ENCODE data around the gene EDEM3. TPM values are rescaled to one million over a fixed set of nuclear protein-coding genes. Genes with fewer than 3 reads are reported as not detected.

EDEM3 gene
- total RNA-seq, 1 experiment from 2014 or later = 10.6 TPM

DNA sequence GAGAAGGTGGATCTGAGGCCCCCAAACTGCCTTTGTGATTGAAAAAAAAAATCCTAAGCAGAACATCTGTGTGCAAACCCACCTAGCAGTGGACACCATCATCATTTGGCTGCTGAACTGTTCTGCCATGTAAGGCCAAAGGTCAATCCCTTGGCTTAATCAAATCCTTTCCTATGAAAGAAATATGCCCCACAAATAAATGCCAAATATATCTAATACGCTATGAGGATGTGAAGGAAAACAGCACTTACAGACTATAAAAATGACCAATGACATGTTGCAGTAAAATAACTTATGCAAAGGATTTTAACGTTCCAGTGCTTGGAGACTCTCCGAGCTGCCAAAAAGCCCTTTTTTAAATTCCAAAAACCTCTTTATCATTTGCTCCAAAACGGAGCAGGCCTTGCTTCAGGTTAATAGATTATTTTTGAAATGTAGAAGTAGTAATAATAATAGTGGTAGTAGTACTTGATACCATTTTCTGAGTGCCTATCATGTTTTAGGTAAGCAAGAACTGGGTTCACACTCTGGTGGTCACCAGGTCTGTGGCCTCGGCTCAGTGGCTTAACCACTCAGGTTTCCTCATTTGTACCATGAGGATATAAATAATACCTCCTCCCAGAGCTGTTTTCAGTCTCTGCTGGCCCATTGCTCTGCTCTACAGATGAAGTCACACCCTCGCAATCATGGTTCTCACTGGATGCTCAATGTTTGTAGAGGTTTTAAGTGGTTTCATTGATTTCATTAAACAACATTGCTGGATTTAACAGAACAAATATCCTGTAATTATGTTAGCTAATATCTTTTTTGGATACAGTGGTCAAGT, 47.9 kb upstream of the EDEM3 start (continued):
- TF ChIP-seq, protein P1, sequence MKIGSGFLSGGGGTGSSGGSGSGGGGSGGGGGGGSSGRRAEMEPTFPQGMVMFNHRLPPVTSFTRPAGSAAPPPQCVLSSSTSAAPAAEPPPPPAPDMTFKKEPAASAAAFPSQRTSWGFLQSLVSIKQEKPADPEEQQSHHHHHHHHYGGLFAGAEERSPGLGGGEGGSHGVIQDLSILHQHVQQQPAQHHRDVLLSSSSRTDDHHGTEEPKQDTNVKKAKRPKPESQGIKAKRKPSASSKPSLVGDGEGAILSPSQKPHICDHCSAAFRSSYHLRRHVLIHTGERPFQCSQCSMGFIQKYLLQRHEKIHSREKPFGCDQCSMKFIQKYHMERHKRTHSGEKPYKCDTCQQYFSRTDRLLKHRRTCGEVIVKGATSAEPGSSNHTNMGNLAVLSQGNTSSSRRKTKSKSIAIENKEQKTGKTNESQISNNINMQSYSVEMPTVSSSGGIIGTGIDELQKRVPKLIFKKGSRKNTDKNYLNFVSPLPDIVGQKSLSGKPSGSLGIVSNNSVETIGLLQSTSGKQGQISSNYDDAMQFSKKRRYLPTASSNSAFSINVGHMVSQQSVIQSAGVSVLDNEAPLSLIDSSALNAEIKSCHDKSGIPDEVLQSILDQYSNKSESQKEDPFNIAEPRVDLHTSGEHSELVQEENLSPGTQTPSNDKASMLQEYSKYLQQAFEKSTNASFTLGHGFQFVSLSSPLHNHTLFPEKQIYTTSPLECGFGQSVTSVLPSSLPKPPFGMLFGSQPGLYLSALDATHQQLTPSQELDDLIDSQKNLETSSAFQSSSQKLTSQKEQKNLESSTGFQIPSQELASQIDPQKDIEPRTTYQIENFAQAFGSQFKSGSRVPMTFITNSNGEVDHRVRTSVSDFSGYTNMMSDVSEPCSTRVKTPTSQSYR (CRISPR knock-in tag; IDR thresholded peaks at IDR 0.05) = no peak

DNA sequence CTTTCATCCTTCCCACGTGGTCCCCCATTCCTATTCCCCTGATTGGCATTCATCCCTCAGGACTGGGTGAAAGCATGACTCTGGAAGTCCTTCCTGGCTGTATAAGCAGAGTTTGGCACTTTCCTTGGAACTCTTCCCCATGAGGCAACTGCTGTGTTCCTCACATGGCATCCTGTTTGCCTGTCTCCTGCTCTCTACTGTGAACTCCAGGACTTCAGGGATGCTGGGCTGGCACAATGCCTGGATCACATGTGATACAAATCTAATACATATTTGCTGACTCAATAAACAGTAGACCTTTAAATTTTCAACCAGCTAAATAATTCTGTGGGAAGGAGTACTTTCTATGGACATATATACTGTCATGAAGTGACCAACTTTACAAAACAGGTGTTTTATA, 46.8 kb upstream of the EDEM3 start:
- no peak overlapping the region for H3K27ac Mint-ChIP-seq

More for the DNA sequence above, 46.8 kb upstream of the EDEM3 start:
- TF ChIP-seq, protein P2, sequence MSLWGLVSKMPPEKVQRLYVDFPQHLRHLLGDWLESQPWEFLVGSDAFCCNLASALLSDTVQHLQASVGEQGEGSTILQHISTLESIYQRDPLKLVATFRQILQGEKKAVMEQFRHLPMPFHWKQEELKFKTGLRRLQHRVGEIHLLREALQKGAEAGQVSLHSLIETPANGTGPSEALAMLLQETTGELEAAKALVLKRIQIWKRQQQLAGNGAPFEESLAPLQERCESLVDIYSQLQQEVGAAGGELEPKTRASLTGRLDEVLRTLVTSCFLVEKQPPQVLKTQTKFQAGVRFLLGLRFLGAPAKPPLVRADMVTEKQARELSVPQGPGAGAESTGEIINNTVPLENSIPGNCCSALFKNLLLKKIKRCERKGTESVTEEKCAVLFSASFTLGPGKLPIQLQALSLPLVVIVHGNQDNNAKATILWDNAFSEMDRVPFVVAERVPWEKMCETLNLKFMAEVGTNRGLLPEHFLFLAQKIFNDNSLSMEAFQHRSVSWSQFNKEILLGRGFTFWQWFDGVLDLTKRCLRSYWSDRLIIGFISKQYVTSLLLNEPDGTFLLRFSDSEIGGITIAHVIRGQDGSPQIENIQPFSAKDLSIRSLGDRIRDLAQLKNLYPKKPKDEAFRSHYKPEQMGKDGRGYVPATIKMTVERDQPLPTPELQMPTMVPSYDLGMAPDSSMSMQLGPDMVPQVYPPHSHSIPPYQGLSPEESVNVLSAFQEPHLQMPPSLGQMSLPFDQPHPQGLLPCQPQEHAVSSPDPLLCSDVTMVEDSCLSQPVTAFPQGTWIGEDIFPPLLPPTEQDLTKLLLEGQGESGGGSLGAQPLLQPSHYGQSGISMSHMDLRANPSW (CRISPR knock-in tag; conservative IDR thresholded peaks at IDR 0.05; ENCODE audit: low read depth) = no peak
- TF ChIP-seq NFE2L1 (CRISPR knock-in tag; IDR thresholded peaks at IDR 0.05) = no peak
- TF ChIP-seq, protein P3, sequence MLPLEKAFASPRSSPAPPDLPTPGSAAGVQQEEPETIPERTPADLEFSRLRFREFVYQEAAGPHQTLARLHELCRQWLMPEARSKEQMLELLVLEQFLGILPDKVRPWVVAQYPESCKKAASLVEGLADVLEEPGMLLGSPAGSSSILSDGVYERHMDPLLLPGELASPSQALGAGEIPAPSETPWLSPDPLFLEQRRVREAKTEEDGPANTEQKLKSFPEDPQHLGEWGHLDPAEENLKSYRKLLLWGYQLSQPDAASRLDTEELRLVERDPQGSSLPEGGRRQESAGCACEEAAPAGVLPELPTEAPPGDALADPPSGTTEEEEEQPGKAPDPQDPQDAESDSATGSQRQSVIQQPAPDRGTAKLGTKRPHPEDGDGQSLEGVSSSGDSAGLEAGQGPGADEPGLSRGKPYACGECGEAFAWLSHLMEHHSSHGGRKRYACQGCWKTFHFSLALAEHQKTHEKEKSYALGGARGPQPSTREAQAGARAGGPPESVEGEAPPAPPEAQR (CRISPR knock-in tag; IDR thresholded peaks at IDR 0.05) = no peak
- TF ChIP-seq TP53 (CRISPR knock-in tag; IDR thresholded peaks at IDR 0.05) = no peak
- TF ChIP-seq, protein P4, sequence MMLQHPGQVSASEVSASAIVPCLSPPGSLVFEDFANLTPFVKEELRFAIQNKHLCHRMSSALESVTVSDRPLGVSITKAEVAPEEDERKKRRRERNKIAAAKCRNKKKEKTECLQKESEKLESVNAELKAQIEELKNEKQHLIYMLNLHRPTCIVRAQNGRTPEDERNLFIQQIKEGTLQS (CRISPR knock-in tag; conservative IDR thresholded peaks at IDR 0.05) = no peak
- TF ChIP-seq, protein P5, sequence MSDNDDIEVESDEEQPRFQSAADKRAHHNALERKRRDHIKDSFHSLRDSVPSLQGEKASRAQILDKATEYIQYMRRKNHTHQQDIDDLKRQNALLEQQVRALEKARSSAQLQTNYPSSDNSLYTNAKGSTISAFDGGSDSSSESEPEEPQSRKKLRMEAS (CRISPR knock-in tag; IDR thresholded peaks at IDR 0.05) = no peak
- TF ChIP-seq, protein P6, sequence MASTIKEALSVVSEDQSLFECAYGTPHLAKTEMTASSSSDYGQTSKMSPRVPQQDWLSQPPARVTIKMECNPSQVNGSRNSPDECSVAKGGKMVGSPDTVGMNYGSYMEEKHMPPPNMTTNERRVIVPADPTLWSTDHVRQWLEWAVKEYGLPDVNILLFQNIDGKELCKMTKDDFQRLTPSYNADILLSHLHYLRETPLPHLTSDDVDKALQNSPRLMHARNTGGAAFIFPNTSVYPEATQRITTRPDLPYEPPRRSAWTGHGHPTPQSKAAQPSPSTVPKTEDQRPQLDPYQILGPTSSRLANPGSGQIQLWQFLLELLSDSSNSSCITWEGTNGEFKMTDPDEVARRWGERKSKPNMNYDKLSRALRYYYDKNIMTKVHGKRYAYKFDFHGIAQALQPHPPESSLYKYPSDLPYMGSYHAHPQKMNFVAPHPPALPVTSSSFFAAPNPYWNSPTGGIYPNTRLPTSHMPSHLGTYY (CRISPR knock-in tag; IDR thresholded peaks at IDR 0.05) = no peak
- no peak for TF ChIP-seq ZNF396 (CRISPR knock-in tag; IDR thresholded peaks at IDR 0.05; ENCODE audit: borderline replicate concordance)
- TF ChIP-seq, protein P7, sequence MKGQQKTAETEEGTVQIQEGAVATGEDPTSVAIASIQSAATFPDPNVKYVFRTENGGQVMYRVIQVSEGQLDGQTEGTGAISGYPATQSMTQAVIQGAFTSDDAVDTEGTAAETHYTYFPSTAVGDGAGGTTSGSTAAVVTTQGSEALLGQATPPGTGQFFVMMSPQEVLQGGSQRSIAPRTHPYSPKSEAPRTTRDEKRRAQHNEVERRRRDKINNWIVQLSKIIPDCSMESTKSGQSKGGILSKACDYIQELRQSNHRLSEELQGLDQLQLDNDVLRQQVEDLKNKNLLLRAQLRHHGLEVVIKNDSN (CRISPR knock-in tag; IDR thresholded peaks at IDR 0.05) = no peak
- TF ChIP-seq ETV6 (CRISPR knock-in tag; IDR thresholded peaks at IDR 0.05) = no peak
- TF ChIP-seq, protein P8, sequence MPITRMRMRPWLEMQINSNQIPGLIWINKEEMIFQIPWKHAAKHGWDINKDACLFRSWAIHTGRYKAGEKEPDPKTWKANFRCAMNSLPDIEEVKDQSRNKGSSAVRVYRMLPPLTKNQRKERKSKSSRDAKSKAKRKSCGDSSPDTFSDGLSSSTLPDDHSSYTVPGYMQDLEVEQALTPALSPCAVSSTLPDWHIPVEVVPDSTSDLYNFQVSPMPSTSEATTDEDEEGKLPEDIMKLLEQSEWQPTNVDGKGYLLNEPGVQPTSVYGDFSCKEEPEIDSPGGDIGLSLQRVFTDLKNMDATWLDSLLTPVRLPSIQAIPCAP (CRISPR knock-in tag; IDR thresholded peaks at IDR 0.05) = no peak
- TF ChIP-seq JAZF1 (CRISPR knock-in tag; IDR thresholded peaks at IDR 0.05) = no peak
- TF ChIP-seq ZNF138 (CRISPR knock-in tag; conservative IDR thresholded peaks at IDR 0.05) = no peak
- TF ChIP-seq CBFB (CRISPR knock-in tag; IDR thresholded peaks at IDR 0.05; ENCODE audit: low read depth) = no peak
- no peak for TF ChIP-seq ZNF423 (CRISPR knock-in tag; IDR thresholded peaks at IDR 0.05)
- no peak for TF ChIP-seq TEAD1 (CRISPR knock-in tag; IDR thresholded peaks at IDR 0.05)
- no peak for TF ChIP-seq ZNF232 (CRISPR knock-in tag; IDR thresholded peaks at IDR 0.05)
- TF ChIP-seq ZNF121 (CRISPR knock-in tag; IDR thresholded peaks at IDR 0.05) = no peak
- no peak for TF ChIP-seq SP1 (CRISPR knock-in tag; conservative IDR thresholded peaks at IDR 0.05)
- TF ChIP-seq RELA (CRISPR knock-in tag; IDR thresholded peaks at IDR 0.05; ENCODE audit: borderline replicate concordance) = no peak
- ATAC-seq (no peak), DNase-seq (ENCODE audit: low spot score) (no peak)
- CTCF ChIA-PET = no interaction called here
- no peak overlapping the region for H3K4me3 Mint-ChIP-seq
- no peaks in the 10 kb centered on the region for H3K9me3 Mint-ChIP-seq
- POLR2A ChIA-PET = no interaction called here
- peaks cover 3% of the 10 kb centered on the region; the same call in 1 of the 2 replicates for H3K4me1 Mint-ChIP-seq
- H3K36me3 Mint-ChIP-seq = no peaks in the 10 kb centered on the region
- no peaks in the 10 kb centered on the region; the same call in 1 of the 2 replicates for H3K27me3 Mint-ChIP-seq (ENCODE audit: low read depth)
